ENCODE data around the gene VWA3B. TPM values are rescaled to one million over a fixed set of nuclear protein-coding genes. Genes with fewer than 3 reads are reported as not detected.

The VWA3B gene
- total and polyA plus RNA-seq, 2 of the 4 experiments (the other 2 are of a cell fraction), result not detected

DNA sequence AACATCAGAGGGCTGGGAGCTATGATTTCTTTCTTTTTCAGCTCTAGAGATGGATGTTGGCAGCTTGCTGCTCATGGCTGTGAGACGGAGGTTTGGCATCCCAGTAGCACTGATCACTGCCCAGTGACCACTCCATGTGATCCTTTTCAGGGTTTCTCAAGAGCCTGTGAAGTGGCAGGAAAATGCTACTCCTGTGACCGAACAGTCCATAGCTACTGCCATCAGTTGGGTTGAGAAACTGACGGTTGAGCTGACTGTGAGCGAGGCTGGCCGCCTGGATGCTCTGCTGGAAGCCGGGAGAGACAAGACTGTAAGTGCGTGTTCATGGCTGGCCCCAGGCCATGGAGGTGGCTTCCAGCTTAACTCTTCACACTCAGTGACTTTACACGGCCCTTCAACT lies 34.2 kb downstream of the VWA3B start:
- dilution Hi-C loops (cut with HindIII; ENCODE audit: low sequenced_read_pairs, unreplicated experiment) (no loop called here), in situ Hi-C loops (cut with MboI; ENCODE audit: low sequenced_read_pairs) (no loop called here), intact Hi-C loops (cut with micrococcal nuclease) (no loop called here)
- H3K36me3 ChIP-seq (ENCODE audit: control insufficient read depth, insufficient read depth, low read length), result no peaks in the 10 kb centered on the region
- H2BK15ac ChIP-seq (ENCODE audit: low read depth, low read length), result no peak overlapping the region
- H3K27ac ChIP-seq (ENCODE audit: insufficient read depth, low read length), result no peak overlapping the region
- POLR2A ChIA-PET (ENCODE audit: unreplicated experiment), result no interaction called here
- no peak overlapping the region for H3K9ac ChIP-seq (ENCODE audit: low read depth, low read length)
- H3K4me1 ChIP-seq (ENCODE audit: control insufficient read depth, insufficient read depth, low read length), result no peaks in the 10 kb centered on the region
- no peak overlapping the region for H3K23ac ChIP-seq (ENCODE audit: low read depth, low read length)
- no peak overlapping the region for H3K56ac ChIP-seq (ENCODE audit: extremely low read depth, insufficient read depth, low read length)
- H3K9me3 ChIP-seq (ENCODE audit: control insufficient read depth, insufficient read depth, low read length), result no peaks in the 10 kb centered on the region
- peaks cover 35% of the 10 kb centered on the region for H3K27me3 ChIP-seq (ENCODE audit: control insufficient read depth, insufficient read depth, low read length)
- H2AK5ac ChIP-seq (ENCODE audit: low read depth, low read length), result no peak overlapping the region
- no peak overlapping the region for H4K8ac ChIP-seq (ENCODE audit: low read depth in 2 of 2, low read length in 2 of 2)
- DNase-seq (no peak), ATAC-seq (ENCODE audit: low read depth) (no peak)
- no peak overlapping the region for H2BK120ac ChIP-seq (ENCODE audit: low read depth, low read length)
- no peak overlapping the region for H4K5ac ChIP-seq (ENCODE audit: low read depth, low read length)
- H2BK20ac ChIP-seq (ENCODE audit: low read depth, low read length), result no peak overlapping the region
- no peaks in the 10 kb centered on the region for H3K9me1 ChIP-seq (ENCODE audit: insufficient read depth, low read length)
- no peak overlapping the region for H3K4me3 ChIP-seq (ENCODE audit: insufficient read depth, low read depth, low read length)
- no peak overlapping the region for H3K4ac ChIP-seq (ENCODE audit: low read depth, low read length)
- no TSS peak for BruUV-seq (replicated peaks)
- H2AK9ac ChIP-seq (replicated peaks; ENCODE audit: low read depth, low read length, poor library complexity), result no peak overlapping the region
- CTCF ChIA-PET, result no interaction called here
- no peak overlapping the region for H3K14ac ChIP-seq (replicated peaks; ENCODE audit: low read depth, low read length)
- no peak overlapping the region for H4K91ac ChIP-seq (ENCODE audit: insufficient read depth, low read depth, low read length)
- no peak overlapping the region for H2BK5ac ChIP-seq (ENCODE audit: low read depth, low read length, poor library complexity, severe bottlenecking)
- TF ChIP-seq, protein P1, sequence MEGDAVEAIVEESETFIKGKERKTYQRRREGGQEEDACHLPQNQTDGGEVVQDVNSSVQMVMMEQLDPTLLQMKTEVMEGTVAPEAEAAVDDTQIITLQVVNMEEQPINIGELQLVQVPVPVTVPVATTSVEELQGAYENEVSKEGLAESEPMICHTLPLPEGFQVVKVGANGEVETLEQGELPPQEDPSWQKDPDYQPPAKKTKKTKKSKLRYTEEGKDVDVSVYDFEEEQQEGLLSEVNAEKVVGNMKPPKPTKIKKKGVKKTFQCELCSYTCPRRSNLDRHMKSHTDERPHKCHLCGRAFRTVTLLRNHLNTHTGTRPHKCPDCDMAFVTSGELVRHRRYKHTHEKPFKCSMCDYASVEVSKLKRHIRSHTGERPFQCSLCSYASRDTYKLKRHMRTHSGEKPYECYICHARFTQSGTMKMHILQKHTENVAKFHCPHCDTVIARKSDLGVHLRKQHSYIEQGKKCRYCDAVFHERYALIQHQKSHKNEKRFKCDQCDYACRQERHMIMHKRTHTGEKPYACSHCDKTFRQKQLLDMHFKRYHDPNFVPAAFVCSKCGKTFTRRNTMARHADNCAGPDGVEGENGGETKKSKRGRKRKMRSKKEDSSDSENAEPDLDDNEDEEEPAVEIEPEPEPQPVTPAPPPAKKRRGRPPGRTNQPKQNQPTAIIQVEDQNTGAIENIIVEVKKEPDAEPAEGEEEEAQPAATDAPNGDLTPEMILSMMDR (conservative IDR thresholded peaks at IDR 0.05; ENCODE audit: low read depth, low read length), result no peak
- TF ChIP-seq MAZ (IDR thresholded peaks at IDR 0.05; ENCODE audit: borderline replicate concordance, low read depth, low read length), result no peak
- no peak for TF ChIP-seq CEBPB (IDR thresholded peaks at IDR 0.05; ENCODE audit: low read depth, low read length)
- no peak for TF ChIP-seq RCOR1 (IDR thresholded peaks at IDR 0.05; ENCODE audit: insufficient replicate concordance, low read length)
- no peak for TF ChIP-seq MXI1 (IDR thresholded peaks at IDR 0.05; ENCODE audit: borderline replicate concordance, low read depth, low read length)
- TF ChIP-seq POLR2A (IDR thresholded peaks at IDR 0.05; ENCODE audit: low read depth, low read length), result no peak
- TF ChIP-seq RFX5 (IDR thresholded peaks at IDR 0.05; ENCODE audit: low read depth, low read length), result no peak
- no peaks in the 10 kb centered on the region for H3K79me1 ChIP-seq (ENCODE audit: low read depth in 1 of 2, low read length in 2 of 2)
- no peak overlapping the region for H3K18ac ChIP-seq (ENCODE audit: low read depth, low read length)
- H3K4me2 ChIP-seq (ENCODE audit: low read depth, low read length), result no peak overlapping the region
- peak overlapping the region; percentile 33 for H2AFZ ChIP-seq (replicated peaks; ENCODE audit: low read length, poor library complexity)
- H4K20me1 ChIP-seq (ENCODE audit: insufficient read depth, low read length), result no peaks in the 10 kb centered on the region
- 17% methylated on average over 1 of the region's 8 CpGs; no CpG with 5 or more reads in 1 of the 2 experiments for WGBS, 2 experiments (ENCODE audit: extremely low coverage in 2 of 2, insufficient read length in 1 of 2)

All from IMR-90 (cell line).